Mammary epithelial cell (primary cell): ENCODE data around the gene GLRX2.

Experiments
- EZH2 ChIP-seq: IDR thresholded peaks from 2 replicates; pipeline ENCODE4 v1.6.1; 2012; ENCODE audit warnings: low read length, inconsistent platforms, borderline replicate concordance
- TF ChIP-seq, protein P1 (sequence below), 2 donors: IDR thresholded peaks in 1 of 2; conservative IDR thresholded peaks in 1 of 2; 2 replicates each; pipeline ENCODE4 v1.5.1; 2011 to 2012; ENCODE audit warnings: inconsistent platforms in 2 of 2, low read length in 2 of 2, mild to moderate bottlenecking in 2 of 2, control low read depth in 1 of 2, low read depth in 1 of 2; ENCODE audit not compliant: insufficient read depth in 1 of 2; ENCODE audit errors: extremely low read depth in 1 of 2

DNA sequence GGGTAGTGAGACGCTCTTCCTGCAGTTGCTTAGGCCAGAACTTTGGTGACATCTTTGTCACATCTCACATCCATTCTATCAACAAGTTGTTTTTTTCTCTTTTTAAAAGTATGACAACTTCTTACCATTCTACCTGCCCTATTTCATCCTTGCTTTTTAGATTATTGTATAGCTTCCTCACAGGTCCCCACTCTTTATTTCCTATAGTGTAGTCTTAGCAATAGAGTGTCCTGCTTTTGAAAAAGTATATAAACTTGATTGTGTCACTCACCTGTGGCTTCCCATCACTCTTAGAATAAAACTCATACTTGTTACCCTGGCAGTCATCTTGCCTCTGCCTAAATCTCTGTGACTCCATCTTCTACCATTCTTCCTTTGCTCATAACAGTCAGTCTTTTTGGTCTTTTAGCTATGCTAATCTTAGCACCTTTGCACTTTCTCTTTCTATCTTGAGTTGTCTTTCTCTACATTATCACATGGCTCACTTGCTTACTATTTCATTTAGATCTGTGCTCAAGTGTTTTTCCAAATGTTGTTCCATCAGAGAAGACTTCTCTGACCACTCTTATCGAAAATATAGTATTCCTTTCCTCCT is 26.1 kb upstream of the GLRX2 start:
- TF ChIP-seq, protein P1, sequence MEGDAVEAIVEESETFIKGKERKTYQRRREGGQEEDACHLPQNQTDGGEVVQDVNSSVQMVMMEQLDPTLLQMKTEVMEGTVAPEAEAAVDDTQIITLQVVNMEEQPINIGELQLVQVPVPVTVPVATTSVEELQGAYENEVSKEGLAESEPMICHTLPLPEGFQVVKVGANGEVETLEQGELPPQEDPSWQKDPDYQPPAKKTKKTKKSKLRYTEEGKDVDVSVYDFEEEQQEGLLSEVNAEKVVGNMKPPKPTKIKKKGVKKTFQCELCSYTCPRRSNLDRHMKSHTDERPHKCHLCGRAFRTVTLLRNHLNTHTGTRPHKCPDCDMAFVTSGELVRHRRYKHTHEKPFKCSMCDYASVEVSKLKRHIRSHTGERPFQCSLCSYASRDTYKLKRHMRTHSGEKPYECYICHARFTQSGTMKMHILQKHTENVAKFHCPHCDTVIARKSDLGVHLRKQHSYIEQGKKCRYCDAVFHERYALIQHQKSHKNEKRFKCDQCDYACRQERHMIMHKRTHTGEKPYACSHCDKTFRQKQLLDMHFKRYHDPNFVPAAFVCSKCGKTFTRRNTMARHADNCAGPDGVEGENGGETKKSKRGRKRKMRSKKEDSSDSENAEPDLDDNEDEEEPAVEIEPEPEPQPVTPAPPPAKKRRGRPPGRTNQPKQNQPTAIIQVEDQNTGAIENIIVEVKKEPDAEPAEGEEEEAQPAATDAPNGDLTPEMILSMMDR (conservative IDR thresholded peaks at IDR 0.05 in 1 of 2, IDR thresholded peaks at IDR 0.05 in 1 of 2; ENCODE audit: extremely low read depth in 1 of 2, insufficient read depth in 1 of 2, low read depth in 1 of 2, low read length in 2 of 2): no peak
- TF ChIP-seq EZH2: no peak
